Natural killer cell (primary cell): Measurements from ENCODE around the gene PARD3B. TPM values are rescaled to one million over a fixed set of nuclear protein-coding genes. Genes with fewer than 3 reads are reported as not detected.

Experiments used
- ATAC-seq, 3 donors: fragments of 150-1000 bp in 2 of 3; fragments of 200-7000 bp in 1 of 3; cut with Tn5 transposase; 1 replicate in 1 of 3; 2 replicates in 2 of 3; pipeline ENCODE4 v1.10.0; 2021; ENCODE audit warnings: mild to moderate bottlenecking in 2 of 3, moderate library complexity in 2 of 3
- DNase-seq, 2 donors: peaks; one replicate each; pipeline versions ENCODE4 v3.0.0 to v3.0.0-alpha.2; 2013 to 2021; ENCODE audit warnings: mixed read lengths in 1 of 2
- H3K27ac ChIP-seq: one replicate; pipeline ENCODE4 v1.5.1; 2013; ENCODE audit warnings: mild to moderate bottlenecking, low read length
- H3K27me3 ChIP-seq: one replicate; pipeline ENCODE4 v1.6.1; 2013; ENCODE audit warnings: low read length; ENCODE audit not compliant: control insufficient read depth, insufficient read depth
- H3K36me3 ChIP-seq: one replicate; pipeline ENCODE4 v1.6.1; 2013; ENCODE audit warnings: low read length; ENCODE audit not compliant: control insufficient read depth, insufficient read depth
- H3K4me1 ChIP-seq: one replicate; pipeline ENCODE4 v1.6.1; 2013; ENCODE audit warnings: low read length; ENCODE audit not compliant: control insufficient read depth, insufficient read depth
- H3K4me3 ChIP-seq: one replicate; pipeline ENCODE4 v1.5.1; 2013; ENCODE audit warnings: low read length
- H3K9me3 ChIP-seq: one replicate; pipeline ENCODE4 v1.6.1; 2013; ENCODE audit warnings: low read length; ENCODE audit not compliant: control insufficient read depth, insufficient read depth
- H3K27ac Mint-ChIP-seq, 2 donors: one replicate each; pipeline ENCODE4 v1.8.0; 2022; ENCODE audit warnings: mild to moderate bottlenecking in 2 of 2, mixed read lengths in 2 of 2, moderate library complexity in 1 of 2
- H3K27me3 Mint-ChIP-seq, 2 donors: one replicate each; pipeline ENCODE4 v1.8.0; 2022; ENCODE audit warnings: low read depth in 2 of 2, mixed read lengths in 2 of 2
- H3K36me3 Mint-ChIP-seq: one replicate; pipeline ENCODE4 v1.8.0; 2022; ENCODE audit warnings: mixed read lengths
- H3K4me1 Mint-ChIP-seq, 2 donors: one replicate each; pipeline ENCODE4 v1.8.0; 2022; ENCODE audit warnings: mixed read lengths in 2 of 2
- H3K4me3 Mint-ChIP-seq: one replicate; pipeline ENCODE4 v1.8.0; 2022; ENCODE audit warnings: mild to moderate bottlenecking, moderate library complexity, mixed read lengths
- H3K9me3 Mint-ChIP-seq, 2 donors: one replicate each; pipeline ENCODE4 v1.8.0; 2022; ENCODE audit warnings: mixed read lengths in 2 of 2
- WGBS: methylation state at CpG from one replicate; pipeline ENCODE4 v1.1.7; 2013; ENCODE audit warnings: missing lambda C conversion rate; ENCODE audit not compliant: insufficient coverage; 5-methylcytosine and 5-hydroxymethylcytosine counted together
- intact Hi-C: fragments of 100-400 bp; cut with micrococcal nuclease; formaldehyde crosslinking; loops from one replicate; pipeline ENCODE4 v1.14.2; 2022
- total RNA-seq, 4 donors: library from RNA; stranded (reverse); fragments of 120-200 nt in 1 of 4; gene quantifications; one replicate each; pipeline versions ENCODE4 v1.2.3 to v1.2.4, GENCODE V29; 2013 to 2022
- TF ChIP-seq, protein P1 (sequence below): fragments of 200-600 bp; IDR thresholded peaks from one replicate; pipeline ENCODE4 v1.8.0; 2022; ENCODE audit warnings: antibody characterized with exemption

Gene PARD3B
- total RNA-seq, 3 donors from 2014 or later (not counting 1 experiment from before 2014, with no cell fraction given) = 0.13 to 0.45 TPM; not detected in 1

DNA sequence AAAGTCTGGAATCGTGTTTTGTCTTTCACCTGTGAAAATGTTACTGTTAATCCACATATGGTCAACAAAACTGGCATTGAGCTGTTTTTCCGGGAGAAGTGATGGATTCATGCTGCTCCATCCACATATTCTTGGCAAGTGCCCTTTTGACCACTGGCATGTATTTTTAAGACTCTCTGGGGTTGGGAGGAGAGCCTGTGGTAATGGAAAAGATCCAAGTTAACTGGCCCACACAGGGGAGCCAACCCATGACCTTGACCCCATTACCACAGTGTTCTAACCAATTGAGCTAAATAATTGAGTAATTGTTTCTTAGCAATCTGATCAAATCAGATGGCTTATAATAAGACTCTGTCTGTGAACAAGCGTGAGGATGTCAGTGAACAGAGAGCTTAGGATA, 840.8 kb downstream of the PARD3B start:
- ATAC-seq = no peak
- H3K4me1 ChIP-seq = no peaks in the 10 kb centered on the region
- no peaks in the 10 kb centered on the region for H3K36me3 ChIP-seq
- H3K27ac ChIP-seq = no peak overlapping the region
- no peaks in the 10 kb centered on the region for H3K36me3 Mint-ChIP-seq
- 81% methylated on average over 3 of the region's 3 CpGs for WGBS
- no peak overlapping the region for H3K27ac Mint-ChIP-seq
- no peaks in the 10 kb centered on the region for H3K4me1 Mint-ChIP-seq
- H3K9me3 ChIP-seq = peaks cover 3% of the 10 kb centered on the region
- peaks cover 0 to 3% of the 10 kb centered on the region in 2 donors for H3K9me3 Mint-ChIP-seq
- TF ChIP-seq, protein P1, sequence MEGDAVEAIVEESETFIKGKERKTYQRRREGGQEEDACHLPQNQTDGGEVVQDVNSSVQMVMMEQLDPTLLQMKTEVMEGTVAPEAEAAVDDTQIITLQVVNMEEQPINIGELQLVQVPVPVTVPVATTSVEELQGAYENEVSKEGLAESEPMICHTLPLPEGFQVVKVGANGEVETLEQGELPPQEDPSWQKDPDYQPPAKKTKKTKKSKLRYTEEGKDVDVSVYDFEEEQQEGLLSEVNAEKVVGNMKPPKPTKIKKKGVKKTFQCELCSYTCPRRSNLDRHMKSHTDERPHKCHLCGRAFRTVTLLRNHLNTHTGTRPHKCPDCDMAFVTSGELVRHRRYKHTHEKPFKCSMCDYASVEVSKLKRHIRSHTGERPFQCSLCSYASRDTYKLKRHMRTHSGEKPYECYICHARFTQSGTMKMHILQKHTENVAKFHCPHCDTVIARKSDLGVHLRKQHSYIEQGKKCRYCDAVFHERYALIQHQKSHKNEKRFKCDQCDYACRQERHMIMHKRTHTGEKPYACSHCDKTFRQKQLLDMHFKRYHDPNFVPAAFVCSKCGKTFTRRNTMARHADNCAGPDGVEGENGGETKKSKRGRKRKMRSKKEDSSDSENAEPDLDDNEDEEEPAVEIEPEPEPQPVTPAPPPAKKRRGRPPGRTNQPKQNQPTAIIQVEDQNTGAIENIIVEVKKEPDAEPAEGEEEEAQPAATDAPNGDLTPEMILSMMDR = no peak
- H3K27me3 Mint-ChIP-seq = no peaks in the 10 kb centered on the region
- DNase-seq = no peak
- no peaks in the 10 kb centered on the region for H3K27me3 ChIP-seq
- no peak overlapping the region for H3K4me3 ChIP-seq
- H3K4me3 Mint-ChIP-seq = no peak overlapping the region
- intact Hi-C loops = no loop called here

GRCh38 chr2:205387350-205388055, 842.2 kb downstream of the PARD3B start:
- Mint-ChIP-seq H3K9me3 (peaks cover 0 to 2% of the 10 kb centered on the region in 2 donors), H3K27ac (no peak overlapping the region), H3K4me3 (no peak overlapping the region), H3K4me1 (no peaks in the 10 kb centered on the region), H3K36me3 (no peaks in the 10 kb centered on the region), H3K27me3 (no peaks in the 10 kb centered on the region)
- Histone ChIP-seq H3K4me1 (no peaks in the 10 kb centered on the region), H3K27me3 (no peaks in the 10 kb centered on the region), H3K9me3 (peaks cover 3% of the 10 kb centered on the region), H3K36me3 (no peaks in the 10 kb centered on the region), H3K27ac (no peak overlapping the region), H3K4me3 (no peak overlapping the region)
- TF ChIP-seq, protein P1 = no peak
- WGBS = 78% methylated on average over 4 of the region's 5 CpGs
- intact Hi-C loops = no loop called here
- DNase-seq = no peak
- no peak for ATAC-seq

GRCh38 chr2:205390866-205391265, 845.6 kb downstream of the PARD3B start:
- 76% methylated on average over 4 of the region's 4 CpGs for WGBS
- H3K9me3 Mint-ChIP-seq = no peaks in the 10 kb centered on the region
- intact Hi-C loops = no loop called here

More at GRCh38 chr2:205390866-205391265, 845.6 kb downstream of the PARD3B start:
- Mint-ChIP-seq H3K36me3 (no peaks in the 10 kb centered on the region), H3K4me3 (no peak overlapping the region), H3K27ac (no peak overlapping the region), H3K27me3 (no peaks in the 10 kb centered on the region), H3K4me1 (no peaks in the 10 kb centered on the region)
- ATAC-seq (no peak), DNase-seq (no peak)
- TF ChIP-seq, protein P1 = no peak
- H3K27ac ChIP-seq = no peak overlapping the region
- peaks cover 3% of the 10 kb centered on the region for H3K9me3 ChIP-seq
- H3K27me3 ChIP-seq = no peaks in the 10 kb centered on the region
- no peaks in the 10 kb centered on the region for H3K36me3 ChIP-seq
- H3K4me1 ChIP-seq = no peaks in the 10 kb centered on the region
- H3K4me3 ChIP-seq = no peak overlapping the region
